Umbilical cord (tissue), 2 donors: ENCODE data around the gene SYT7. TPM values are rescaled to one million over a fixed set of nuclear protein-coding genes. Genes with fewer than 3 reads are reported as not detected.
A peak's percentile ranks its signal among the peaks of the same experiment; 100 is the strongest.
"Not testable (repeated sequence)": the region's sequence is repeated elsewhere in the genome, so short reads cannot be mapped to it uniquely, and the experiment has no call there.

Experiments
- DNase-seq: peaks from one replicate; pipeline ENCODE4 v3.0.0-alpha.2; 2015; ENCODE audit warnings: low spot score
- total RNA-seq: library from RNA; depleted of rRNA; stranded (reverse); fragments of >200 nt; gene quantifications from one replicate; pipeline ENCODE4 v1.2.3, GENCODE V29; 2014; ENCODE audit warnings: low replicate concordance; ENCODE audit not compliant: insufficient read depth

The SYT7 gene, protein sequence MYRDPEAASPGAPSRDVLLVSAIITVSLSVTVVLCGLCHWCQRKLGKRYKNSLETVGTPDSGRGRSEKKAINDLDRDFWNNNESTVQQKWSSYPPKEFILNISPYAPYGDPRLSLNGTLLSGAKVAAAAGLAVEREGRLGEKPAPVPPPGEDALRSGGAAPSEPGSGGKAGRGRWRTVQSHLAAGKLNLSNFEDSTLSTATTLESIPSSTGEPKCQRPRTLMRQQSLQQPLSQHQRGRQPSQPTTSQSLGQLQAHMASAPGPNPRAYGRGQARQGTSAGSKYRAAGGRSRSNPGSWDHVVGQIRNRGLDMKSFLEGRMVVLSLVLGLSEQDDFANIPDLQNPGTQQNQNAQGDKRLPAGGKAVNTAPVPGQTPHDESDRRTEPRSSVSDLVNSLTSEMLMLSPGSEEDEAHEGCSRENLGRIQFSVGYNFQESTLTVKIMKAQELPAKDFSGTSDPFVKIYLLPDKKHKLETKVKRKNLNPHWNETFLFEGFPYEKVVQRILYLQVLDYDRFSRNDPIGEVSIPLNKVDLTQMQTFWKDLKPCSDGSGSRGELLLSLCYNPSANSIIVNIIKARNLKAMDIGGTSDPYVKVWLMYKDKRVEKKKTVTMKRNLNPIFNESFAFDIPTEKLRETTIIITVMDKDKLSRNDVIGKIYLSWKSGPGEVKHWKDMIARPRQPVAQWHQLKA
- total RNA-seq, result 1.4 TPM

DNA sequence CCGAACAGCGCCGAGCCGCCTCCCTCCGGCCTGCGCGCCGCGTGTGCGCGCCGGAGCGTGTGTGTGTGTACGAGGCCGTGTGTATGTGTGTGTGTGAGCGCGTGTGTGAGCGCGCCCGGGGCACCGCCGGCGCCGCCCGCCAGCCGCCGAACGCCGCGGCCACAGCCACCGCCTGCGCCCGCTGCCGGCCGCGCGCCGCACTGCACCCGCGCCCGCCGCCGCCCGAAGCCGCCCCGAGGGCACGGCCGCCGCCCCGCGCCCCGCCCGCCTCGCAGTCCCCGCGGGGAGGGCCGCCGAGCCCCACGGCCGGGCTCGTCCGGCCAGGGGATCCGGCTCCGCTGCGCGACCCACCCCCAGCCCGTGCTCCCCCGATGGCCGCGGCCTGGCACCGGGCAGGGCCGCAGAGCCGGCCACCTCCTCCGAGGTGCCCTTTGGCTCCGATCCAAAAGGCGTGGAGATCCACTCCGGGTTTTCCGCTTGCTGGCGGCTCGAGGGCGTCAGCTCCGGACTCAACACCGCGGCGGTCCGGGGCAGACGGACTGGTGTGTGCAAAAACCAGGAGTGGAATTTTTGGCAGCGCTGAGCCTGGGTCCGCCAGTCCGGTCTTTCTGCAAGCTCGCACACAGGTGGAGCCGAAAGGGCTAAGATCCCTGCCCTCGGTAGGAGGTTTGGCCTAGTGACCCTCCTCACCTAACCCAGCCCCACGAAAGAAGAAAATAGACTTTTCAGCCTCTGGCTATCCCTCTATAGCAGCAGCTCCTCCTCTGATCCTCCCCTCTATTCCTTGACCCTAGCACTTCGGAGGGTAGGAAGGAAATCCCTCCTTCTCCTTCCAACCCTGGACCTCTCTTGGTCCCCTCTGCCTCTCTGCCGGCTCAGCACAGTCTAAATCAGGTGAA is at the start of gene SYT7:
Gene SYT7, minus strand, starts transcription at position 47 of the 899 bp plus-strand sequence. CDS start 256 bp downstream, outside the sequence.
- peak; percentile 97 for DNase-seq

DNA sequence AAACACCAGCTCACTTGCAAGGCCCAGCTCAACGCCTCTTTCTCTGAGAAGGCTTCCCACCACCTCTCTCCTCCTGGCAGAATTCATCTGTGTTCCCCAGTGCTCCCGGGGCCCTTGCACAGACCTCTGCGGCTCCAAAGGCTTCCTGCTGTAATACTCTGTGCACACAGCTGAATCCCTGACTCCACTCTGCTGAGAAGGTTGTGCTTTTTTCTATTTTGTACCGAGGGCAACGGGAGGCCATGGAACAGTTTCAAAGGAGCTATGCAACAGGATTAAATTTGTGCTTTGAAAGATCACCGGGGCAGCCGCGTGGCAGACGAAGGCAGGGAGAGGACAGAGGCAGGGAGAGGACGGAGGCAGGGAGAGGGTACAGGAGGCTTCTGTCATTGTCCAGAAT is 49.2 kb upstream of the SYT7 start:
- peak; percentile 91 for DNase-seq

DNA sequence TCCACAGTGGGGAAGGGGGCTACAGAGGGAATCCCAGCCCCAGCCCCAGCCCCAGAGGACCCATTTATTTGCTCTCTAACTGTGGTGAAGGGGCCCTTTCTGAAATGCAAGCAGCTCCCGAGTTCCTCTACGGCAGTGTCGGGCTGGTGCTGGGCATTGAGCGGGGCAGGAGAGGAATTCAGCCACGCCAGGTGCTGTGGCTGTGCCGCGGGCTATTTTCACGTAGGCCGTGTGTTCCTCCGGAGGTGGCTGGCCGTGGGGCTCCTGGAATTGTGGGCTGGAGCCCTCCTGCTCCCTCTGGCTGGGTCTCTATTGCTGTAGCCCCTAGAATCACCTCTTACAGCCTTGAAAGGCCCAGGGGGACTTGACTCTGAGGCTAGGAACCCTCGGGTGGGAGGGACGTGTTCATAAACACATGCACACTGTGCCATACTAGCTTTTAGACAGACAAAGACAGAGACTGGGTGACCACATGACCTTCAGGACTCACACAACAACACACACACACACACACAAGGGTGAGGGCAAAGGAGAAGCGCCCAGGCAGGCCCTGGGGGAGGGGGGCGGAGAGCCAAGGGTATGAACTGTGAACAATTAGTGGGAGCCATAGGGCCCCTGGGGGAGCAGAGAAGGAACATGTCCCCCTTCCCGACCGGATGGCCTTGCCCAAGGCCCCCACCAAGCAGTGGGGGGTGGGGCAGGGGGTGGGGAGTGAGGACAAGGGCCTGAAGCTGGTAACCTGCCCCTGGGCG is 48.4 kb upstream of the SYT7 start:
- DNase-seq, result no peak

DNA sequence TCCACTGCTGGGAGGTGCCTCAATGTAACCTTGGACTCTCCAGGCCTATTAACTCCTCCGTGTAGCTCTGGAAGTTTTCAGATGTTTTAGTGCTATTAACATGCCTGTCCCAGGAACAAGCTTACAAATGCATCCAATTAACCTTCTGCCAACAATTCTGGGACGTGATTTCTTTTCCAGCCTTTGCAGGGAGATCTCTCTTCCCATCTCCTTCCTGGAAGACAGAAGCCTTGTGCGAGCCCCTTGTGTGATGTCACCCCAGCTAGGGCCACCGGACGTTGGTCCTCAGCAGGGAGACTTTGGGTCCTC is 47.7 kb upstream of the SYT7 start:
- peak; percentile 58 for DNase-seq

DNA sequence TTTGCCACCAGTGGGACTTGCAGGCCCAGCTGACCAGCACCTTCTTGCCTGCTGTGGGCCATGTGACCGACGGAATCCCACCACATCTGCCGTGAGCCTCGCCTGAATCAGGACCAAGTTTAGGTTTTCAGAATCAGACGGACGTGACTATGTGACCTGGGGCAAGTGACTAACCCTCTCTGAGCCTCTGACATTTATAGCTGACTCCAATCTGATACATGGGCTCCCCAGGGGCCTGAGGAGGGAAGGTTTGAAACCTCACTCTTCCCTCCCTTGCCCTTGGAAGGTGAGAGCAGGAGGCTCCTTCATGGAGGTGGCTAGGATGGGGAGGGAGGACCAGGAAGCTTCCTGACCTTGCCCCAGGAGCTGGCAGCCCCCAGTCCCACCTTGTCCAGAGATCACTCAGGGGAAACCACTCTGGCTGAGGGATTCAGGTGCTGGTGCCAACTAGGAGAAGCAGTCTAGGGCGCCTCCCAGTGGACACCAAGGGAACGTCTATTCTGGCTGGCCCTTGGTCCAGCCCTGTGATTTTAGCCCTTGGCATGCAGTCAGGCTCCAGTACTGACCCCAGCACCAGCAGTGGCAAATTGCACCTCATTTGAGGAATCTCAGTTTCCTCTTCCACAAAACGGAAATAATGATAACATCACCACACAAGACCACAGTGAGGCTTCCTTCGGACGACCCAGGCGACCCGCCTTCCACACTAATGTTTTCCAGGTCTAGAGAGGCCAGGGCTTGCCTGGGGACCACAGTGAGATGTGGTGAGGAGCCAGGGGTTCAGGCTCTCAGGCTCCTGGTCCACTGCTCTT is 47.2 kb upstream of the SYT7 start:
- peak; percentile 56 for DNase-seq

DNA sequence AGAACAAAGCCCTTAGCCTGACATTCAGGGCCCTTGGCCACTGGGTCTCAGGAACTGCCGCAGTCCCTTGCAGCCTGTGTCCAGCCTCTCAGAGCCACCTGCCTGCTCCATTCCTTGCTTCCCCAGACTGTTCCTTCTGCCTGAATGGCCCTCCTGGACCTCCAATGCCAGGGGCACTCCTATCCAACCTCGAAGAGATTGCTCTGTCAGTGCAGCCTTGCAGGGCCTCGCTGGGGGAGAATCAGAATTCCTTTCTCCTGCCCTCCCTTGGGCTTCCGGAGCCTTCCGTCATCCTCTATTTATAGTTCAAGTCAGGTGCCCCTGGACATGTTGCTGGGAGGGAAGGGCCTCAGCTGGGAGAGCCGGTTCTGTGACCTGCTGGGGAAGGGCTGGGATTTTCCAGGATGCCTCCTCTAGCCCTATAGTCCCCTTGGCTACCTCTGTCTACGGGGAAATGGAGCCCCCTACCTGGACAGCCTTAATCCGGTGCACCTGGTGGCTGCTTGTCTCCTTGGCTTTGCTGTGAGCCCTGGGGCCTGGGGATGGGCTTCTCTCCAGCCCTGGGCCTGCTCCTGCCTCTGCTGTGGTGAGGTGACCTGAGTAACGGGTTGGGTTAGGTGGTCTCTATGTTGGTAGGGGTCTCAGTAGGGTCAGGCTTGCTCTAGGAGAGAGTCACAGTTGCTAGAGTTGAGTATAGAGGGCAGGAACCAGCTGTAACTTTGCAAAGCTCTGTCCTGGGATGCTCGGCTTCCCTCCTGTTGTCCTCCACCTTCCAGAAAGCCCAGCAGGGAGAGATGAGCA is 45.9 kb upstream of the SYT7 start:
- DNase-seq, result peak; percentile 80

DNA sequence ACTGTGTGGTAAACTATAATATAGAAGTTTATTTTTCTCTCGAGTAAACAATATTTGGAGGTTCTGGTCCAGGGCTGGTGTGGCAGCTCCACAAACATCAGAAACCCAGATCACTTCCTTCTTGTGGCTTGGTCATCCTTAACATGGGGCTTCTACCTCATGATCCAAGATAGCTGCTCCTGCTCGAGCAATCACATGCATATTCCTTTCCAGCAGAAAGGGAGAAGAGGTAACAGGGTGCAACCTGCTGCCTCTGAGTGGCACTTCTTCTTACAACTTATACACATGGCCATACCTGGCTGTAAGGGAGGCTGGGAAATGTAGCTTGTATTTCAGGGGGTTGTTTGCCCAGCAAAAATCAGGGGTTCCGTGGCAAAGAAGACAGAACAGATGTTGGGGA is 44.6 kb upstream of the SYT7 start:
- DNase-seq, result no peak

DNA sequence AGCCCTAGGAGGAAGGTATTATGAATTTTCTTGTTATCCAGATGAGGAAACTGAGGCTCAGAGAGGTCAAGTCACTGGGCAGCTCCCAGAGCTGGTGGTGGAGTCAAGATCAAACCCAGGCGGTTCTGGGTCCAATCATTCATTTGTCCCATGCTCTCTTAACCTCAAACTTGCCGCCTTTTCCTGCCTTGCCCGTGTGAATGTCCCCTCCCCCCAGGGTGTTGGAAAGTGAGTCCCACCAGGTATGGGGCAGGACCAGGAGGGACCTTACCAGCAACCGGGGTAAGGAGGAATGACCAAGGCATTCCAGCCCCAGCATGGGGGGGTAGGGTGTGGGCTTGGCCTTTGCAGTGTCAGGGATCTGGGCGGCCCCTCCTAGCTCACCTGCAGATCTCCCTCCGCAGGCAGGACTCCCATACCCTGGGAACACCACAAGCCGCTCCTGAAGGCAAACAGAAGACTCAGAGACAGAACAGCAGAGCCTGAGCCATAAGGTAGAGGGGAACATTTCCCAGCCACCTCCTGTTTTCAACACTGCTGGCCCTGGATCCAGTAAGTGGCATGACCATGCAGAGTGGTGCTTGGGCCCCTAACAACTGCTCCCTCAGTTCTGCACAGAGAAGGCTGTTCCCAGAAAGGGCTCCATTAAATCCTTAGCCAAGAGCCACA is 41.2 kb upstream of the SYT7 start:
- DNase-seq, result no peak

DNA sequence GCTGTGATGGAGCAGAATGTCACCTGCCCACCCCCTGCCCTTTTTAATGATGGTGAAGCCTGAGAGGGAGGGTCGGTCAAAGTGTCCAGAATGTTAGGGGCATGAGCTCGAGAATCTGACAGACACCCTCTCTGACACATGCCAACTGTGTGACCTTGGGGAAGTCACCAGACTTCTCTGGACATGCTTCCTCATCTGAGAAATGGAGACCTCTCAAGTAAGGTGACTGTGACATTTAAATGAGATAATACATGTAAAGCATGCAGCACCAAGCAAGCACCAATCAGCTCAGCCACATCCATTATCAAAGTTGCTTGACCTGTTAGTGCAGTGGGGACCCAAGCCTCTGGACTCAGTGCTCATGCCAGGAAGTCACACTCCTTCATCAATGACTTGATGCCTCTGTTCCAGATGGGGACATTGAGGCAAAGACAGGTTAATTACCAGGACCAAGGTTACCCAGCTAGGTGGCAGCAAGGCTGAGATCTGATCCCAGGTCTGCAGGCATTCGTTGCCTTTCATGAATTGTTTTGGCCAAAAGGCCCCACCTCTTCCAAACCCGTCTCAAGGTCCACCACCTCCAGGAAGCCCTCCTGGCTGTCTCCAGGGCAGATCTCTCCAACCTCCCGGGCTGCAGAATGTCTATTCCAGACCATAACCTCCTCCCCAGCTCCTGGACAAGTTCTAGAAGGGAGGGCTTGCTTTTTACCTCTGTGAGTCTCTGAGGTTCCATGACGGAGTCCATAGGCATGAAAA is 38.8 kb upstream of the SYT7 start:
- no peak for DNase-seq

DNA sequence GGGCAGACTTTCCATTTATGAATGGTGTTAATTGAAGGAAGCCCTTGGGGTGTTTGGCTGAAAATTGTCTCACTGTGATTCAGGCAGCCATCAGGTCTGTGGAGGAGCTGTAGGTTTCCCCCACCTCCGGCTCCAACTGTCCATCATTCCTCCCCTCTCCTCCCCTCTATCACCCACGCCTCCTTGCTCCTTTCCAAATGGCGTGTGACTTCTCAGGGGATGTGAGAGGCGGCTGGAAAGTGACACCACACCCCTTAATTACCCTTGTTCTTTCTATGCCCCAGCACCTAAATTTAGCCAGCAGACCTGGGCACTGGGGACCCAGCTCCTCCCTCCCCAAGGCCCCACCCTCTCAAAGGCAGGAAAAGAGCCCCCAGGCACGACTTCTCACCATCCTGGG is 38.1 kb upstream of the SYT7 start:
- no peak for DNase-seq

DNA sequence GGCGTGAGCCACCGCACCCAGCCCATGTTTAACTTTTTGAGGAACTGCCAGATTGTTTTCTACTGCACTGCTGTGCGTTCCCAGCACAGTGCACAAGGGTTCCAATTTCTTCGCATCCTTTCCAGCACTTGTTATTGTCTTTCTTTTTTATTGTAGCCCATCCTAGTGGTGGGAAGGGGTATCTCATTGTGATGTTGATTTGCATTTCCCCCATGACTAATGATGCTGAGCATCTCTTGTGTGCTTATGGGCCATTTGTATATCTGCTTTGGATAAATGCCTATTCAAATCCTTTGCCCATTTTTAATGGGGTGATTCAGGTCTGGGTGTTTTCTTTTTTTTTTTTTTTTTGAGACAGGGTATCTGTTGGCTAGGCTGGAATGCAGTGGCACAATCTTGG is 36.6 kb upstream of the SYT7 start:
- DNase-seq, result no peak

DNA sequence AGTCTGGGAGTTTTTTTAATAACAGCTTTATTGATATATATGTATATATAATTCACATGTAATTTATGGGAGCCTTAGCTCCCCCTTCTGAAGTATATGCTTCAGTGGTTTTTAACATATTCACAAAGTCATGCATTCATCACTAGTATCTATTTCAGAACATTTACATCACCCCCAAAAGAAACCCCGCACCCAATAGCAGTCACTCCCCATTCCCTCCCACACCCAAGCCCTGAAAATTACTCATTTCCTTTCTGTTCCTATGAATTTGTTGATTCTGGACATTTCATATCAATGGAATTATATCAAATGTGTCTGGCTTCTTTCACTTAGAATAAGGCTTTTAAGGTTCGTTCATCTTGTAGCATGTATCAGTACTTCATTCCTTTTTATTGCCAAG is 35.6 kb upstream of the SYT7 start:
- no peak for DNase-seq

DNA sequence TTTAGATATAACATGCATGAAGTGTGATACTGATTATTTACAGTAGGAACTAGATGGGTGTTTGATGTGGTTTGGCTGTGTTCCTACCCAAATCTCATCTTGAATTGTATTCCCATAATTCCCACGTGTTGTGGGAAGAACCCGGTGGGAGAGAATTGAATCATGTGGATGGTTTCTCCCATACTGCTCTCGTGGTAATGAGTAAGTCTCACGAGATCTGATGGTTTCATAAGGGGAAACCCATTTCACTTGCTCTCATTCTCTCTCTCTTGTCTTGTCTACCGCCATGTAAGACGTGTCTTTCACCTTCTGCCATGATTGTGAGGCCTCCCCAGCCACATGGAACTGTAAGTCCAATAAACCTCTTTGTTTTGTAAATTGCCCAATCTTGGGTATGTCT is 33.9 kb upstream of the SYT7 start:
- not testable (repeated sequence) for DNase-seq

DNA sequence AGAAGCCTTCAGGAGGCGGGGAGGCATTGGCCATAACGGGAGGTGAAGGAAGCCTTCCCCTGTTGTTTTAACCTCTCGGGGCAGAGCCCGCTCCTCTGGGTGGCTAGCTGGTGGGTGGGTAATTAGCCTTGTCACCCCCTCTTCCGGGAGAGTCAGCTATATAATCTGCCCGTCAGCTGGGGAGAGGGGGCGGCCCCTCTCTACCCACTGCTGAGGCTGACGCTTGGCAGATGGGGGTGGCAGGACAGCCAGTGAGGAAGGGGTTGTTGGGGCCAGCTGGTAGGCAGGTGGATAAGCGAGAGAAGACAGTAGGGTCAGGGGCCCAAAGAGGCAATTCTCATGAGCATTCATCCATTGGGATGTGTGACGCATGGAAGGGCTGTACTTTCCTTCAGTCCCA is 33.0 kb upstream of the SYT7 start:
- no peak for DNase-seq

DNA sequence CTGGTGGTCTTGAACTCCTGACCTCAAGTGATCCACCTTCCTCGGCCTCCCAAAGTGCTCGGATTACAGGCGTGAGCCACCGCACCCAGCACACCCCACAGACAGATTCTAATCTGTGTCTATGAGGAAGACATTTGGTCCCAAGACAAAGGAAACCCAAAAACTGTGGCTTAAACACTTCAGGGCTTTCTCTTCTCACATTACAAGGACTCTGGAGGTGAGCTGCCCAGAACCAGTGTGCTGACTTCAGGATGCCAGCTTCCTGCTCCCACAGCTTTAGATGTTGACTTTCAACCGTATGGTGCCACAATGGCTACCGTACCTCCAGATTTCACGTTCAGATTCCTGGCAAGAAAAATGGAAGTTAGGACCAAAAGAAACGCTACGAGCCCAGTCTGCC is 32.2 kb upstream of the SYT7 start:
- no peak for DNase-seq

DNA sequence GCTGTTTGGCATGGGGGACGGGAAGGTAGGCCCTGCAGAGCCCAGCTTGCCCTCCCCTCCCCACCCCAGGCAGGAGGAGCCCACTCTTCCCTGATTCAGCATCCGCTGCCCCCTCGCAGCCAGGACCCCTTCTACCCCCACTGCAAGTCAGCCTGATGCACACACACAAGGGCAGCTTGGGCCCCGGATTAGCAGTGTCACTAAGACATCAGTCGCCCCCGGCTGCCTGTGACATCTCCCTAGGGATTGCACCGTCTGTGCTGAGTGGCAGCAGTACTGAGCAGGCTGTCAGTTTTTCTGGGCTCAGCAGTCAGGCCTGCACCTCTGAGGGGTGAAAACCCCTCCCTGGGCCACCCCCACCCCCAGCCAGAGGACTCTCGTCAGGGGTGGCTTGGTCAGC is 30.4 kb upstream of the SYT7 start:
- DNase-seq, result no peak

DNA sequence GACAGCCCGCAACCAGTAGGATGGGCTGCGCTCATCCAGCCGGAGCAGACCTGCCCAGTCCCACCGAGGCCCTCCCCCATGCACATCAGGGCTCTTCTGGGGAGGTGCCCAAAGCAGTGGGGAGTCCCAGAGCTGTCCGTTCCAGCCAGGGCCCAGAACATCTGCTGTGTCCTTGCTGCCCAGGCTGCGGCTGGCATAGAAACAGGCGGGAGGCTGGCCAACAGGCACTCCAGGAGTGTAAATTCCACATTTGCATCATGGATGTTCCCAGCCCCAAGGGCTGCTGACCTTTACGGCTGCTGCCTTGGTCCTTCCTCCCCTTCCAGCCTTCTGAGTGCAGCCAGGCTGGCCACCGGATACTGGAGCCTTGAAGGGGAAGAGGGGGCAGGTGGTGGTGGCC is 30.0 kb upstream of the SYT7 start:
- DNase-seq, result no peak

DNA sequence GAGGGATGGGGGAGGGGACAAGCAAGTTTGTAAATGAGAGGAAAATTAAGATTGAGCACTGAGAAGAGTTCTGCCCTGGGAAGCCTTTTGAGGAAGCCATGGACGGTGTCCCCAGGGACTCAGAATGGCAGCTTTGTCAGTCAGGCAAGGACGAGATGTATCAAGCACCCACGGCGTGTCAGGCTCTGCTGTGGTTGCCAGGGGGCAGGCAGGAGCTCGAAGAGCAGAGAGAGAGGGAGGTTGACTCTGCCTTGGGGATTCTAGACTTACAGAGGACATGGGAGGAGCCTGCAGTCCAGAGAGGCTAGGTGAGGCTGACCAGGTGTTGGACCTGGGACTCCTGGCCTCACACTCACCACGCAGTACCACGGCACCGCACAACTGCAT is 29.1 kb upstream of the SYT7 start:
- no peak for DNase-seq
